HUES6 (cell line): Measurements from ENCODE around the gene WLS.
A peak's percentile ranks its signal among the peaks of the same experiment; 100 is the strongest.

Source experiments
- H3K27ac ChIP-seq: 2 replicates; pipeline ENCODE4 v1.7.0; 2013; ENCODE audit warnings: low read depth, mild to moderate bottlenecking, low read length, inconsistent platforms
- H3K27me3 ChIP-seq: 2 replicates; pipeline ENCODE4 v1.6.1; 2013; ENCODE audit warnings: low read length; ENCODE audit not compliant: control insufficient read depth, insufficient read depth
- H3K36me3 ChIP-seq: 2 replicates; pipeline ENCODE4 v1.6.1; 2013; ENCODE audit warnings: low read length; ENCODE audit not compliant: control insufficient read depth, insufficient read depth
- H3K4me1 ChIP-seq: 2 replicates; pipeline ENCODE4 v1.6.1; 2013; ENCODE audit warnings: low read length; ENCODE audit not compliant: control insufficient read depth, insufficient read depth
- H3K4me3 ChIP-seq: 2 replicates; pipeline ENCODE4 v1.5.1; 2013; ENCODE audit warnings: low read depth, low read length
- H3K9ac ChIP-seq: one replicate; pipeline ENCODE4 v1.6.1; 2013; ENCODE audit warnings: mild to moderate bottlenecking, low read length
- H3K9me3 ChIP-seq: 2 replicates; pipeline ENCODE4 v1.6.1; 2013; ENCODE audit warnings: low read depth, low read length; ENCODE audit not compliant: control insufficient read depth, insufficient read depth

WLS gene

DNA sequence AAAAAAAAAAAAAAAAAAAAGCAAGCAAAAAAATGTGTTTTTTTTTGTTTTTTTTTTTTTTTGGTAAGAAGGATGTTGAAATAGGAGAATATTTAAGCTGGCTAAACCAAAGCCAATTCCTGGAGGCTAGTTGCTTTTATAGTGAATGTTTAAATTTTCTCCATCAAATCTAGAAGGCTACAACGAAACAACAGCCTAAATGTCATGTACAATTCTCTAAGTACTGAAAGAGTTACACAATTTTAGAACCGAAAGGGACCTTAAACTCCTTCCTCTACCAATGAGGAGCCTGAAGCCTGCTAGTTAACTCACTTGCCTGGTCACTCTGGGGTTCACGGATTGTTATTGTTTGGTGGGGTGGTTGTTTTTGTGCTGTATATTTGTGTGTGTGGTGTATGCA is 3.5 kb downstream of the WLS start:
- peaks cover 30% of the 10 kb centered on the region for H3K4me1 ChIP-seq
- H3K27ac ChIP-seq, result no peak overlapping the region
- peaks cover 52% of the 10 kb centered on the region for H3K27me3 ChIP-seq
- no peak overlapping the region for H3K9ac ChIP-seq
- H3K36me3 ChIP-seq, result no peaks in the 10 kb centered on the region; the same call in 1 of the 2 replicates
- peak overlapping the region; percentile 94; the same call in 1 of the 2 replicates for H3K4me3 ChIP-seq
- no peaks in the 10 kb centered on the region for H3K9me3 ChIP-seq

DNA sequence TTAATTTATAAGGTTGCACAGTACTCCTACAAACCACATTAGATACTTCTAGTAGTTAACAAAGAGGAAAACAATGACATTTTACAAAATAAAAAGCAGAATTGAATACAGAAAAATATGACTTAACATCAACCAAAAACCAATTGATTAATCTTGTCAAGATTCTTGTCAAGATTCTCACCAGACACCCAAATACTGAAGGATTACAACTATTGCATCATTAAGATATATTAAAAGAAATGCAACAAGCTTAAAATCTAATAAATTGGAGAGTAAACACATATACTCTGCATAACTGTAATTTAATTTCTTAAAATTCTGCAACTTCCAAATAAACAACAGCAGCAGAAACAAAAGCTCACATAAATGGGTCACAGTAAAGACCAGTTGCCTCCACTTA is 4.7 kb downstream of the WLS start:
- Histone ChIP-seq H3K27ac (no peak overlapping the region), H3K4me1 (peaks cover 24% of the 10 kb centered on the region), H3K4me3 (no peak overlapping the region), H3K27me3 (peaks cover 41% of the 10 kb centered on the region), H3K9ac (no peak overlapping the region), H3K9me3 (no peaks in the 10 kb centered on the region), H3K36me3 (no peaks in the 10 kb centered on the region; the same call in 1 of the 2 replicates)

DNA sequence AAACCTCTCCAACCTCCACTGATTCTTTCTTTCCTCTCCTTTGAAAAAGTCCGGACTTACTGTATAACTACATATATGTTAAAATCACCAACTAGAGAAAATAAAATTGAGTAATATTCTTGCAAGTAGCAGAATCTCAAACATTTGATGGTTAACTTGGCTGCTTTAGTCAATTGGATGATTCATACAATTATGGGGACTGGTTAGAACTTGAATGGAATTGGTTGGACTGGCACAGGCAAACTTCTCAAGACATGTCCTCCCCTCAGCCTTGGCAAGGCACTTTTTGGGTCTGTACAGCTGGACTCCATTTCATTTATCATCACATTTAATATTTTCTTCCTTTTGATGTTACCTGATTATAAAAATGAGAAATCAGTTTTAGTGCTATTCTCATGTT is 6.5 kb downstream of the WLS start:
- no peak overlapping the region for H3K4me3 ChIP-seq
- H3K36me3 ChIP-seq, result no peaks in the 10 kb centered on the region; the same call in 1 of the 2 replicates
- peaks cover 43% of the 10 kb centered on the region for H3K4me1 ChIP-seq
- peaks cover 27% of the 10 kb centered on the region for H3K27me3 ChIP-seq
- H3K9ac ChIP-seq, result no peak overlapping the region
- no peak overlapping the region for H3K27ac ChIP-seq
- no peaks in the 10 kb centered on the region for H3K9me3 ChIP-seq

DNA sequence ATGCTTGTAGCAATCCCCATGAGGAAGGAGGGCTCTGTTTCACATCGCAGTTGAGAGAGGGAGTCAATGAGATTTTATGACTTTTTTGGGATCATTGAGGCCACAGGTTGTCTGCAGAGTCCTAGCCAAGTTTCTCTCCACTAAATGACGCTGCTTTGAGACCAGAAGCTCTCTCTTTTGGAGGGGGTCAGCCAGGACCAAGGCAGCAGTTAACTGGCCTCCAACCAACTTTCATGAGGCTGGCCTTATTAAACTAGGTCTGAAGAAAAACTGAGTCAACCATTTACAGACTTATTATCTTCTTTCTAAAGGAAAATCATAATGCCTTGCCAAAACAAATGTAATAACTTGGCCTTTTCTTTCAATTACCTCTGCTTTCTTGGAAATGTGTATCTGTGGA is 8.6 kb downstream of the WLS start:
- Histone ChIP-seq H3K4me3 (no peak overlapping the region), H3K27ac (no peak overlapping the region), H3K4me1 (peaks cover 45% of the 10 kb centered on the region), H3K36me3 (no peaks in the 10 kb centered on the region; the same call in 1 of the 2 replicates), H3K9me3 (no peaks in the 10 kb centered on the region), H3K27me3 (peaks cover 6% of the 10 kb centered on the region; the same call in 1 of the 2 replicates), H3K9ac (no peak overlapping the region)

DNA sequence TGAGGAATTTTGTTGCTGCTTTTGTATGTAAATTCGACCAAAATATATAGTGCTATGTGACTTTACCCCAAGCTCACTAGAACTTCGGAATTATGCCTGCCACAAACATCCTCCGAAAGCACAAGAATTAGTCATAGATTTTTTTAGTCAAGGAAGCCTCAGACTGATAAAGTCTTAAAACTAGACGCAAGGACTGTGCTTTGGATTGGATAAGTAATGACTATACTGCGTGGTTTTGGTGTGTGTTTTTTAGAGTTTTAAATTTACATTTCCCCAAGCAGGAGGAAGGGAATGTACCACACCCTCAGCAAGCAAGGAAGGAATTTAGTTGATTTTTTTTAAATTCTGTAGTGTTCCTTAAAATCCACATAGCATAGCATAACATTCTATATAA is 10.3 kb downstream of the WLS start:
- Histone ChIP-seq H3K9ac (no peak overlapping the region), H3K27me3 (no peaks in the 10 kb centered on the region; the same call in 1 of the 2 replicates)

DNA sequence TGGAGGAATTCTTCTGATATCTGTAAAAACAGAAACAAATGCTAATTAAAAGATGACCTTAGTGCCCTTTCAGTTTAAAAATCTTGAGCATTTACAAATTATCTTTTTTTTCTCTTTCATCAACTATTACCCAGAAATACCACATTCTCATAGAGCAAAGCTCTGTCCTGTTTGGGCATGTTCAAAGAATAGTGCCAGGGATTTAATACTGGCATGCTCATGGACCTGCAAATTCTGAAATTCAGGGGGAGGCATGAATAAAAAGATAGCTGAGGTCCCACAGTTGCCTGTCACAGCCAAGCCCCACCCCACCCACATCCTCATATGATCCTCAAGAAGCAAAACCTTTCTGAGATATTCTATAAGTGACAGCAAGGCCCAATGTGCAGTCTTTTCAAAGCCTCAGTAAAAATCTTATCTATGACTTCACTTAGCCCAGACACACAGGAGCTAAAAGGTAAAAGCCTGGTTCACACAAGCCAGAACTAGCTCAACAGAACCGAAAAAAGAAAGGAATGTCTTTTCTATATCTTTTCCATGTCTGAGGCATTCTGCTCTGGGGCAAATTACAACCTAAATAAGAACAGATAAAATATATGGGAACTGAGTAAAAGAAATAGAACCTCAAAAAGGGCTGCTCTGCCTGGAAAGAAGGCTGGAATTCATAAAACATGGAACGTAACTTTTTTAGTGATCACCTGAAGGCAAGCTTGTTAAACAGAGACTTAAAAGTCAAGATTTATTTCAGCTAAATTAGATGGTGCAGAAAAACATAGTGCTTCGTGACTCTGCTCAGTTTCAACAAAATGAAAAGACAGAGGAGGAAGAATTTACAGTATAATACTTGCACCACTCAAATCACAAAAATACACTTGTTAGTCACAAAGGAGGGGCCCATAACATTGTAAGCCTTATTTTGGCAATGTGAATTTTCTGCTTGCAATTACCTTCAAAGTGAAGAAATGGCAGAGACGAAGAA is 11.0 kb downstream of the WLS start:
- no peak overlapping the region for H3K4me3 ChIP-seq
- H3K4me1 ChIP-seq, result peaks cover 61% of the 10 kb centered on the region
- no peak overlapping the region; the same call in 1 of the 2 replicates for H3K27ac ChIP-seq
- H3K27me3 ChIP-seq, result no peaks in the 10 kb centered on the region; the same call in 1 of the 2 replicates
- H3K9me3 ChIP-seq, result no peaks in the 10 kb centered on the region
- no peaks in the 10 kb centered on the region; the same call in 1 of the 2 replicates for H3K36me3 ChIP-seq
- no peak overlapping the region for H3K9ac ChIP-seq

More for the DNA sequence above, 10.3 kb downstream of the WLS start:
- Histone ChIP-seq H3K4me3 (no peak overlapping the region), H3K9me3 (no peaks in the 10 kb centered on the region), H3K27ac (no peak overlapping the region), H3K4me1 (peaks cover 60% of the 10 kb centered on the region), H3K36me3 (no peaks in the 10 kb centered on the region; the same call in 1 of the 2 replicates)

DNA sequence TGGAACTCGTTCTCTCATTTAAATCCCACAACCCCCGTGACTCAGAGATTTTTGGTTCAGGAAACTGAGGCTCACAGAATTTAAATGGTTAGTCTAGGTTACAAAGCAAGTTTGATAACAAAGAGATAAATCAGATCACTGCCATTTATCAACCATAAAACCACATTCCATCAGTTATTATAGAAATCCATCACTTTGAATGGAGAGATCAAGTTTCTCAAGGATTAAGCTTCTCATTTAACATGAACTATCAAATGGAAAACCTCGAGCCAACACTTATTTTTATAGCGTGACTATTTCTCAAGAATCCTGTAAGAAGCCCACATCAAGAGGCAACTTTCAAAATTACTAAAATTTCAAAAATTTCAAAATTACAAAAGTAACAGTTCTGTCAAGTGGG is 11.9 kb downstream of the WLS start:
- Histone ChIP-seq H3K36me3 (no peaks in the 10 kb centered on the region), H3K9ac (no peak overlapping the region), H3K9me3 (no peaks in the 10 kb centered on the region), H3K27me3 (no peaks in the 10 kb centered on the region; the same call in 1 of the 2 replicates), H3K4me3 (no peak overlapping the region), H3K4me1 (peaks cover 59% of the 10 kb centered on the region), H3K27ac (no peak overlapping the region; the same call in 1 of the 2 replicates)

DNA sequence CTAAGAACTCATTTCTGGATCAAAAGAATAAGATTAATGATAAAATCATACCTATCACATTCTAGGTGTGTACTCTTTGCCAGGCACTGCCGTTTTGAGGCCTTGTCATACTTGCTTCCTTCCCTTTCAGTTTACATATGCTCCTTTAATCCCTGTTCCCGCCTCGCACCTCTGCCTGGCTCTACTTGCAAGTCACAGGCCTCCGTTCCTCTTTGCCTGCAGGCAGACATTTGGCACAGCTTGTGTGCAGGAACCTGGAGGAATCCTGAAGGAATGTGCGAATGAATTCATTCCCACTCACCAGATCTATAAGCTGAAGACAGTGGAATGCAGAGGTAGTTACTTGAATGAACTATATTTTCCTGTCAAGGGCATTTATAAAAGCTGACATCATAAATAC is 13.8 kb downstream of the WLS start:
- Histone ChIP-seq H3K9ac (no peak overlapping the region), H3K9me3 (no peaks in the 10 kb centered on the region), H3K27ac (peak overlapping the region; percentile 8; the same call in 1 of the 2 replicates), H3K36me3 (no peaks in the 10 kb centered on the region), H3K27me3 (no peaks in the 10 kb centered on the region), H3K4me3 (no peak overlapping the region), H3K4me1 (peaks cover 62% of the 10 kb centered on the region)

DNA sequence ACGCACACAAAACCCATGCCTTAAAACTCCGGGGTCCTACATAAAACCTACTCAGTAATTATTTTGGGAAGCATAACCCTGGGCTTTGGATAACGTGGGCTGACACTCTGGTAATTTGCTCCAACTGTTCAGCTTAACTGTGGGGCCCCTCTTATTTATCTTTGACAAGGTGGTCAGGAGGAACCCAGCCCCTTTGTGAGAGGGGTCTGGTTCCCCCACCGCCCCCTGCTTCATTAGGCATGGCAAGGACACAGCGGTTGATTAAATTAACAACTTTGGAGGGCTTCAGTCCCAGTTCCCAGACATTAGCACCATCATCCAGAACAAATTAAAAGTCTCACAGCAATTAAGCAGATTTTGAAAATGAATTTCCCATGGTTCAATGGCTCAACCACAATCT is 14.7 kb downstream of the WLS start:
- Histone ChIP-seq H3K27me3 (no peaks in the 10 kb centered on the region), H3K4me3 (no peak overlapping the region), H3K36me3 (no peaks in the 10 kb centered on the region), H3K9ac (no peak overlapping the region), H3K4me1 (peaks cover 58% of the 10 kb centered on the region), H3K27ac (no peak overlapping the region), H3K9me3 (no peaks in the 10 kb centered on the region)

DNA sequence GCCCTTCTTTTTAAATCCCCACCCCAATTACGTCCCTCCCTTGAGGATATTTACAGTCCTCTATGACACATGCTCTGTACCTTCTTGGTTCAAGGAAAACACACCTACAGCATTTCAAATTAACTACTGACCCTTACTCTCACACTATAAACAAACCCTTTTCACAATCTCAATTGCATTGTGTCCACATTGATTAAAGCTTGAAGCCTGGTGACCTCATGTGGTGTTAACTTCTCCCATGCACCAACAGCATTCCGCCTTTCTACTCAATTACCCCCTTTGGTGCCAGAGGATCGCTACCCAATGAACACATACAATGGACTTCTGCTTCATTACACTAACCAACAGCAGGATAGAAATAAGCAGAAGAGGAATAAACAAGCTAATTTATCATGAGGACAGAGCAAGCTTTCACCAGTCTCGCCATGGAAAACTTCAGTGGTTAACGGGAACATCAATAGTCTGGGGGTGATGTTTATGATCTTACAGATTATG is 15.2 kb downstream of the WLS start:
- Histone ChIP-seq H3K36me3 (no peaks in the 10 kb centered on the region), H3K9ac (no peak overlapping the region), H3K9me3 (no peaks in the 10 kb centered on the region), H3K4me1 (peaks cover 56% of the 10 kb centered on the region), H3K4me3 (no peak overlapping the region), H3K27me3 (no peaks in the 10 kb centered on the region), H3K27ac (no peak overlapping the region)
